DOHH2 (cell line): ENCODE results near the gene GCFC2.

Source experiments
- H3F3A ChIP-seq: fragments of 200-600 bp; sonication (generic), shearing (Covaris generic); 2 replicates; pipeline ENCODE4 v1.6.0; 2016; ENCODE audit warnings: antibody characterized with exemption, mild to moderate bottlenecking; ENCODE audit not compliant: control insufficient read depth, insufficient read depth
- H3K27ac ChIP-seq: fragments of 200-600 bp; sonication (generic); 2 replicates; pipeline ENCODE4 v1.5.1; 2014; ENCODE audit warnings: low read depth, mild to moderate bottlenecking, low read length, moderate library complexity
- H3K27me3 ChIP-seq: fragments of 200-600 bp; sonication (generic); 2 replicates; pipeline ENCODE4 v1.6.1; 2014; ENCODE audit warnings: mild to moderate bottlenecking, low read length, mixed read lengths; ENCODE audit not compliant: control insufficient read depth
- H3K36me3 ChIP-seq: fragments of 200-600 bp; sonication (generic); 2 replicates; pipeline ENCODE4 v1.6.1; 2014; ENCODE audit warnings: mild to moderate bottlenecking, low read length, moderate library complexity, mixed read lengths; ENCODE audit not compliant: control insufficient read depth
- H3K4me1 ChIP-seq: fragments of 200-600 bp; sonication (generic); 2 replicates; pipeline ENCODE4 v1.6.1; 2014; ENCODE audit warnings: mild to moderate bottlenecking, low read length, mixed read lengths; ENCODE audit not compliant: control insufficient read depth
- H3K4me2 ChIP-seq: fragments of 200-600 bp; sonication (generic); 2 replicates; pipeline ENCODE4 v1.6.0; 2014; ENCODE audit warnings: mild to moderate bottlenecking, low read length, moderate library complexity
- H3K4me3 ChIP-seq: fragments of 200-600 bp; sonication (generic); 2 replicates; pipeline ENCODE4 v1.5.1; 2014; ENCODE audit warnings: mild to moderate bottlenecking, low read length, mixed read lengths
- H3K79me2 ChIP-seq: fragments of 200-600 bp; sonication (generic); 2 replicates; pipeline ENCODE4 v1.6.1; 2014; ENCODE audit warnings: mild to moderate bottlenecking, low read length, mixed read lengths; ENCODE audit not compliant: control insufficient read depth
- H3K9me2 ChIP-seq: fragments of 200-600 bp; sonication (generic); replicated peaks from 2 replicates; pipeline ENCODE4 v1.6.1; 2014; ENCODE audit warnings: mild to moderate bottlenecking, low read length, mixed read lengths; ENCODE audit not compliant: control insufficient read depth
- H3K9me3 ChIP-seq: fragments of 200-600 bp; sonication (generic); 2 replicates; pipeline ENCODE4 v1.6.1; 2014; ENCODE audit warnings: antibody characterized with exemption, low read length, mixed read lengths; ENCODE audit not compliant: control insufficient read depth, insufficient read depth
- H4K20me1 ChIP-seq: fragments of 200-600 bp; sonication (generic); 2 replicates; pipeline ENCODE4 v1.6.0; 2014; ENCODE audit warnings: low read depth, mild to moderate bottlenecking, antibody characterized with exemption, low read length, moderate library complexity; ENCODE audit not compliant: control insufficient read depth, insufficient read depth
- EZH2phosphoT487 ChIP-seq: fragments of 200-600 bp; sonication (generic); IDR thresholded peaks from 2 replicates; pipeline ENCODE4 v1.6.1; 2017; ENCODE audit warnings: borderline replicate concordance, mild to moderate bottlenecking, antibody characterized with exemption, low read length, moderate library complexity, mixed read lengths
- TF ChIP-seq, protein P1 (sequence below): fragments of 200-600 bp; sonication (generic); IDR thresholded peaks from one replicate; pipeline ENCODE4 v1.5.1; 2014; ENCODE audit warnings: antibody characterized with exemption, mild to moderate bottlenecking, low read depth, low read length; ENCODE audit not compliant: poor library complexity, severe bottlenecking

Gene GCFC2

GRCh38 chr2:75646090-75646582, 64.6 kb downstream of the GCFC2 start:
- Histone ChIP-seq H3K4me3 (peak overlapping the region; percentile 87), H3F3A (no peaks in the 10 kb centered on the region), H3K4me1 (peaks cover 11% of the 10 kb centered on the region), H3K36me3 (peaks cover 29% of the 10 kb centered on the region), H3K9me3 (no peaks in the 10 kb centered on the region), H3K79me2 (peaks cover 45% of the 10 kb centered on the region), H4K20me1 (no peaks in the 10 kb centered on the region), H3K27ac (no peak overlapping the region), H3K4me2 (peak overlapping the region; percentile 70), H3K27me3 (no peaks in the 10 kb centered on the region), H3K9me2 (no peaks in the 10 kb centered on the region)
- TF ChIP-seq, protein P1, sequence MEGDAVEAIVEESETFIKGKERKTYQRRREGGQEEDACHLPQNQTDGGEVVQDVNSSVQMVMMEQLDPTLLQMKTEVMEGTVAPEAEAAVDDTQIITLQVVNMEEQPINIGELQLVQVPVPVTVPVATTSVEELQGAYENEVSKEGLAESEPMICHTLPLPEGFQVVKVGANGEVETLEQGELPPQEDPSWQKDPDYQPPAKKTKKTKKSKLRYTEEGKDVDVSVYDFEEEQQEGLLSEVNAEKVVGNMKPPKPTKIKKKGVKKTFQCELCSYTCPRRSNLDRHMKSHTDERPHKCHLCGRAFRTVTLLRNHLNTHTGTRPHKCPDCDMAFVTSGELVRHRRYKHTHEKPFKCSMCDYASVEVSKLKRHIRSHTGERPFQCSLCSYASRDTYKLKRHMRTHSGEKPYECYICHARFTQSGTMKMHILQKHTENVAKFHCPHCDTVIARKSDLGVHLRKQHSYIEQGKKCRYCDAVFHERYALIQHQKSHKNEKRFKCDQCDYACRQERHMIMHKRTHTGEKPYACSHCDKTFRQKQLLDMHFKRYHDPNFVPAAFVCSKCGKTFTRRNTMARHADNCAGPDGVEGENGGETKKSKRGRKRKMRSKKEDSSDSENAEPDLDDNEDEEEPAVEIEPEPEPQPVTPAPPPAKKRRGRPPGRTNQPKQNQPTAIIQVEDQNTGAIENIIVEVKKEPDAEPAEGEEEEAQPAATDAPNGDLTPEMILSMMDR = no peak
- no peak for TF ChIP-seq EZH2phosphoT487

DNA sequence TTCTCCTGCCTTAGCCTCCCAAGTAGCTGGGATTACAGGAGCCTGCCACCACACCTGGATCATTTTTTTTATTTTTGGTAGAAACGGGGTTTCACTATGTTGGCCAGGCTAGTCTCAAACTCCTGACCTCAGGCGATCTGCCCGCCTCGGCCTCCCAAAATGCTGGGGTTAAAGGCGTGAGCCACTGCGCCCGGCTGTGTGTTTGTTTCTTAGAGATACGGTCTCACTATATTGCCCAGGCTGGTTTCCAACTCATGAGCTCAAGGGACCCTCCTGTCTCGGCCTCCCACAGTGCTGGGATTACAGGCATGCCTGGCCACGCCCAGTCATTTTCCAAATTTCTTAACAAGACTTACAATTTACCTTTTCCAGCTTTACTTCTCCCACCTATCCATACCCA, 65.1 kb downstream of the GCFC2 start:
- no peaks in the 10 kb centered on the region for H4K20me1 ChIP-seq
- peak overlapping the region; percentile 87; the same call in 1 of the 2 replicates for H3K4me3 ChIP-seq
- peaks cover 13% of the 10 kb centered on the region for H3K4me1 ChIP-seq
- TF ChIP-seq, protein P1 = no peak
- TF ChIP-seq EZH2phosphoT487 = no peak
- peaks cover 43% of the 10 kb centered on the region for H3K79me2 ChIP-seq
- H3K9me2 ChIP-seq = no peaks in the 10 kb centered on the region
- H3K9me3 ChIP-seq = no peaks in the 10 kb centered on the region
- H3K27ac ChIP-seq = no peak overlapping the region
- no peaks in the 10 kb centered on the region for H3F3A ChIP-seq
- H3K4me2 ChIP-seq = peak overlapping the region; percentile 70
- H3K36me3 ChIP-seq = peaks cover 24% of the 10 kb centered on the region
- no peaks in the 10 kb centered on the region for H3K27me3 ChIP-seq

DNA sequence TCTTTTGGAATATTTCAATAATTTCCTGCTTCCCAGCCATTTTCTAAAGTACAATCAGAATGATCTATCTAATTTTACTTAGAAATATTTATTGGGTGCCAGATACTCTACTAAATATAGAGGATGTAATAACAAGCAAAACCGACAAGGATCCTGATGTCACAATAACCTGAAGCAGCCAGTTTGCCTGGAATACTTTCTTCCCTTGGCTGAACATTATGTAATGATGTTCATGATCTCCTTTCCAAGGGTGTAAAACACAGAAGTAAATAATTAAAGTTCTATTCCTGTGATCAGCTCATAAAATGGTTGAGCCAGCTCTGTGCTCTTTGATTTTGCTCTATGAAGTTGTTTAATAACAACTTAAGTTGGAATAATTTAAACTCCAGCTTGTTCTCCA, 66.7 kb downstream of the GCFC2 start:
- H3K79me2 ChIP-seq = peaks cover 31% of the 10 kb centered on the region
- no peaks in the 10 kb centered on the region for H3K9me3 ChIP-seq
- H3K27me3 ChIP-seq = no peaks in the 10 kb centered on the region
- H4K20me1 ChIP-seq = no peaks in the 10 kb centered on the region
- no peak overlapping the region for H3K4me2 ChIP-seq
- H3K4me3 ChIP-seq = no peak overlapping the region
- H3K27ac ChIP-seq = no peak overlapping the region
- H3K4me1 ChIP-seq = peaks cover 13% of the 10 kb centered on the region
- no peak for TF ChIP-seq EZH2phosphoT487
- TF ChIP-seq, protein P1 = no peak
- H3K36me3 ChIP-seq = peaks cover 9% of the 10 kb centered on the region
- no peaks in the 10 kb centered on the region for H3K9me2 ChIP-seq
- no peaks in the 10 kb centered on the region for H3F3A ChIP-seq

GRCh38 chr2:75641587-75641986, 69.1 kb downstream of the GCFC2 start:
- Histone ChIP-seq H3K9me3 (no peaks in the 10 kb centered on the region), H4K20me1 (no peaks in the 10 kb centered on the region), H3K36me3 (no peaks in the 10 kb centered on the region), H3K4me3 (no peak overlapping the region), H3K27ac (no peak overlapping the region), H3K27me3 (peaks cover 4% of the 10 kb centered on the region; the same call in 1 of the 2 replicates), H3K79me2 (peaks cover 7% of the 10 kb centered on the region), H3K4me2 (no peak overlapping the region), H3K4me1 (peaks cover 10% of the 10 kb centered on the region), H3F3A (no peaks in the 10 kb centered on the region), H3K9me2 (no peaks in the 10 kb centered on the region)
- TF ChIP-seq EZH2phosphoT487 = no peak
